IMR-90 (cell line): Measurements from ENCODE around the gene DCC. TPM values are rescaled to one million over a fixed set of nuclear protein-coding genes. Genes with fewer than 3 reads are reported as not detected.

Source experiments
- ATAC-seq: fragments of 200-7000 bp; cut with Tn5 transposase; 2 replicates; pipeline ENCODE4 v1.9.1; 2020; ENCODE audit warnings: low read depth, mild to moderate bottlenecking, moderate library complexity
- BruUV-seq: library from RNA; stranded (reverse); fragments of 400-500 nt; replicated peaks from 2 replicates; lab custom pipeline; 2021; lab: Mats Ljungman, UMichigan
- CTCF ChIA-PET: fragments of 300-600 bp; formaldehyde crosslinking; extraction: SDS; loops from one replicate; lab custom pipeline; 2021; ENCODE audit warnings: antibody characterized with exemption; lab: Yijun Ruan, JAX
- POLR2A ChIA-PET: fragments of 300-600 bp; sonication (Branson Sonifier 250); formaldehyde crosslinking; loops from one replicate; lab custom pipeline; 2022; ENCODE audit warnings: antibody characterized with exemption; ENCODE audit not compliant: unreplicated experiment; lab: Charles Lee
- DNase-seq: peaks from one replicate; pipeline ENCODE4 v3.0.0; 2013
- H2AFZ ChIP-seq: replicated peaks from 2 replicates; pipeline ENCODE3; 2013; ENCODE audit warnings: low read length, mild to moderate bottlenecking; ENCODE audit not compliant: poor library complexity
- H2AK5ac ChIP-seq: 2 replicates; pipeline ENCODE4 v1.6.1; 2013; ENCODE audit warnings: low read depth, low read length, inconsistent platforms
- H2AK9ac ChIP-seq: replicated peaks from 2 replicates; pipeline ENCODE3; 2013; ENCODE audit warnings: mild to moderate bottlenecking, low read depth, low read length, moderate library complexity; ENCODE audit not compliant: poor library complexity
- H2BK120ac ChIP-seq: 2 replicates; pipeline ENCODE4 v1.6.1; 2013; ENCODE audit warnings: low read depth, low read length, inconsistent platforms
- H2BK15ac ChIP-seq: 3 replicates; pipeline ENCODE4 v1.6.1; 2013; ENCODE audit warnings: low read depth, low read length, inconsistent platforms
- H2BK20ac ChIP-seq: 2 replicates; pipeline ENCODE4 v1.6.1; 2013; ENCODE audit warnings: low read depth, mild to moderate bottlenecking, inconsistent platforms, low read length, moderate library complexity
- H2BK5ac ChIP-seq: 2 replicates; pipeline ENCODE4 v1.6.1; 2013; ENCODE audit warnings: mild to moderate bottlenecking, low read depth, low read length, inconsistent platforms; ENCODE audit not compliant: poor library complexity, severe bottlenecking
- H3K14ac ChIP-seq: replicated peaks from 2 replicates; pipeline ENCODE4 v1.6.1; 2013; ENCODE audit warnings: low read depth, low read length, inconsistent platforms
- H3K18ac ChIP-seq: 2 replicates; pipeline ENCODE4 v1.6.1; 2013; ENCODE audit warnings: low read depth, low read length, control low read depth
- H3K23ac ChIP-seq: 2 replicates; pipeline ENCODE4 v1.6.1; 2013; ENCODE audit warnings: low read depth, low read length, inconsistent platforms
- H3K27ac ChIP-seq: 2 replicates; pipeline ENCODE4 v1.5.1; 2013; ENCODE audit warnings: mild to moderate bottlenecking, control low read depth, low read length; ENCODE audit not compliant: insufficient read depth
- H3K27me3 ChIP-seq: 2 replicates; pipeline ENCODE4 v1.6.1; 2013; ENCODE audit warnings: low read length; ENCODE audit not compliant: control insufficient read depth, insufficient read depth
- H3K36me3 ChIP-seq: 2 replicates; pipeline ENCODE4 v1.6.1; 2013; ENCODE audit warnings: low read length, mixed read lengths; ENCODE audit not compliant: control insufficient read depth, insufficient read depth
- H3K4ac ChIP-seq: 2 replicates; pipeline ENCODE4 v1.6.1; 2013; ENCODE audit warnings: low read depth, low read length, inconsistent platforms
- H3K4me1 ChIP-seq: 2 replicates; pipeline ENCODE4 v1.6.1; 2013; ENCODE audit warnings: low read length, mixed read lengths; ENCODE audit not compliant: control insufficient read depth, insufficient read depth
- H3K4me2 ChIP-seq: 2 replicates; pipeline ENCODE4 v1.6.1; 2013; ENCODE audit warnings: low read depth, mild to moderate bottlenecking, control low read depth, low read length, moderate library complexity
- H3K4me3 ChIP-seq: 2 replicates; pipeline ENCODE4 v1.5.1; 2013; ENCODE audit warnings: low read depth, mild to moderate bottlenecking, control low read depth, low read length, moderate library complexity; ENCODE audit not compliant: insufficient read depth
- H3K56ac ChIP-seq: 2 replicates; pipeline ENCODE4 v1.6.1; 2013; ENCODE audit warnings: low read length, inconsistent platforms; ENCODE audit not compliant: insufficient read depth; ENCODE audit errors: extremely low read depth
- H3K79me1 ChIP-seq, 2 experiments: 2 replicates each; pipeline ENCODE4 v1.6.1; 2013; ENCODE audit warnings: low read length in 2 of 2, inconsistent platforms in 1 of 2, low read depth in 1 of 2
- H3K9ac ChIP-seq: 2 replicates; pipeline ENCODE4 v1.6.1; 2013; ENCODE audit warnings: low read depth, low read length, control low read depth
- H3K9me1 ChIP-seq: 2 replicates; pipeline ENCODE4 v1.6.1; 2013; ENCODE audit warnings: low read length, inconsistent platforms; ENCODE audit not compliant: insufficient read depth
- H3K9me3 ChIP-seq: 2 replicates; pipeline ENCODE4 v1.6.1; 2013; ENCODE audit warnings: low read length; ENCODE audit not compliant: control insufficient read depth, insufficient read depth
- H4K20me1 ChIP-seq: 2 replicates; pipeline ENCODE4 v1.6.1; 2013; ENCODE audit warnings: low read length, inconsistent platforms; ENCODE audit not compliant: insufficient read depth
- H4K5ac ChIP-seq: 2 replicates; pipeline ENCODE4 v1.6.1; 2013; ENCODE audit warnings: mild to moderate bottlenecking, low read depth, low read length, control low read depth
- H4K8ac ChIP-seq, 2 experiments: 2 replicates each; pipeline ENCODE4 v1.6.1; 2013; ENCODE audit warnings: low read depth in 2 of 2, low read length in 2 of 2, control low read depth in 1 of 2, inconsistent platforms in 1 of 2
- H4K91ac ChIP-seq: 2 replicates; pipeline ENCODE4 v1.6.1; 2013; ENCODE audit warnings: low read depth, low read length, inconsistent platforms; ENCODE audit not compliant: insufficient read depth
- BHLHE40 ChIP-seq: fragments of 150-350 bp; IDR thresholded peaks from 2 replicates; pipeline ENCODE4 v1.6.1; 2016; ENCODE audit warnings: mild to moderate bottlenecking, low read depth, low read length
- CEBPB ChIP-seq: IDR thresholded peaks from 2 replicates; pipeline ENCODE4 v1.6.1; 2012; ENCODE audit warnings: low read depth, low read length, improper control_type of control experiment
- ELK1 ChIP-seq: fragments of 150-350 bp; IDR thresholded peaks from 2 replicates; pipeline ENCODE4 v1.6.1; 2016; ENCODE audit warnings: low read depth, mild to moderate bottlenecking, low read length, moderate library complexity, borderline replicate concordance
- FOS ChIP-seq: fragments of 150-350 bp; IDR thresholded peaks from 2 replicates; pipeline ENCODE4 v1.6.1; 2016; ENCODE audit warnings: low read depth, low read length
- MAZ ChIP-seq: IDR thresholded peaks from 2 replicates; pipeline ENCODE4 v1.6.1; 2012; ENCODE audit warnings: low read depth, mild to moderate bottlenecking, low read length, improper control_type of control experiment, moderate library complexity, borderline replicate concordance
- MXI1 ChIP-seq: IDR thresholded peaks from 2 replicates; pipeline ENCODE4 v1.6.1; 2012; ENCODE audit warnings: low read depth, mild to moderate bottlenecking, low read length, moderate library complexity, borderline replicate concordance
- NFE2L2 ChIP-seq: fragments of 150-350 bp; IDR thresholded peaks from 2 replicates; pipeline ENCODE4 v1.6.1; 2016; ENCODE audit warnings: low read depth, mild to moderate bottlenecking, low read length
- POLR2A ChIP-seq: IDR thresholded peaks from 2 replicates; pipeline ENCODE4 v1.6.1; 2012; ENCODE audit warnings: mild to moderate bottlenecking, low read depth, low read length
- RCOR1 ChIP-seq: IDR thresholded peaks from 2 replicates; pipeline ENCODE4 v1.6.1; 2012; ENCODE audit warnings: mild to moderate bottlenecking, low read length, improper control_type of control experiment; ENCODE audit not compliant: insufficient replicate concordance
- RFX5 ChIP-seq: IDR thresholded peaks from 2 replicates; pipeline ENCODE4 v1.8.0; 2012; ENCODE audit warnings: low read depth, mild to moderate bottlenecking, low read length, moderate library complexity
- SMC3 ChIP-seq: fragments of 150-350 bp; IDR thresholded peaks from 2 replicates; pipeline ENCODE4 v1.6.1; 2016; ENCODE audit warnings: low read depth, mild to moderate bottlenecking, antibody characterized with exemption, low read length, moderate library complexity
- USF2 ChIP-seq: fragments of 150-350 bp; IDR thresholded peaks from 2 replicates; pipeline ENCODE4 v1.6.1; 2017; ENCODE audit warnings: mild to moderate bottlenecking, antibody characterized with exemption, low read length, low read depth
- WGBS, 2 experiments: methylation state at CpG; one replicate each; pipeline versions ENCODE4 v1.1.5 to v1.1.7; 2013; ENCODE audit warnings: missing lambda C conversion rate in 2 of 2; ENCODE audit not compliant: insufficient read length in 1 of 2; ENCODE audit errors: extremely low coverage in 2 of 2; 5-methylcytosine and 5-hydroxymethylcytosine counted together
- dilution Hi-C: fragments of 300-500 bp; cut with HindIII; formaldehyde crosslinking; loops from one replicate; pipeline ENCODE4 v1.14.3; 2018; ENCODE audit warnings: low sequenced_read_pairs; ENCODE audit not compliant: unreplicated experiment
- in situ Hi-C: fragments of 300-500 bp; cut with MboI; formaldehyde crosslinking; loops from 3 replicates; pipeline ENCODE4 v1.14.3; 2019; ENCODE audit warnings: low sequenced_read_pairs, inconsistent platforms, mixed read lengths
- intact Hi-C: fragments of 100-400 bp; cut with micrococcal nuclease; formaldehyde crosslinking; loops from 2 replicates; pipeline ENCODE4 v1.10.0; 2022
- polyA plus RNA-seq, 3 experiments: library from polyadenylated mRNA; depleted of rRNA; stranded (reverse); fragments of >200 nt; gene quantifications; 2 replicates each; pipeline ENCODE4 v1.2.3, GENCODE V29; 2012; ENCODE audit warnings: low replicate concordance in 1 of 3
- total RNA-seq: library from RNA; depleted of rRNA; stranded (reverse); fragments of >200 nt; gene quantifications from 2 replicates; pipeline ENCODE4 v1.2.3, GENCODE V29; 2012

DCC gene
- total and polyA plus RNA-seq, 2 of the 4 experiments (the other 2 are of a cell fraction): 0.31 to 0.54 TPM

- no peak for TF ChIP-seq POLR2A
These were observed 557.9 kb downstream of the DCC start (continued) for GRCh38 chr18:52897611-52898484.

- Histone ChIP-seq H2BK20ac (no peak overlapping the region), H3K9me3 (peaks cover 4% of the 10 kb centered on the region), H4K20me1 (no peaks in the 10 kb centered on the region), H3K56ac (no peak overlapping the region), H2BK120ac (no peak overlapping the region), H3K4me2 (no peak overlapping the region), H2AK9ac (no peak overlapping the region), H4K91ac (no peak overlapping the region), H3K4me3 (no peak overlapping the region), H3K14ac (no peak overlapping the region), H2BK15ac (no peak overlapping the region), H2AFZ (no peak overlapping the region), H2AK5ac (no peak overlapping the region), H3K18ac (no peak overlapping the region), H4K5ac (no peak overlapping the region), H3K4ac (no peak overlapping the region), H3K4me1 (no peaks in the 10 kb centered on the region), H3K27me3 (no peaks in the 10 kb centered on the region), H4K8ac (no peak overlapping the region), H3K27ac (no peak overlapping the region), H3K9me1 (no peaks in the 10 kb centered on the region), H3K36me3 (no peaks in the 10 kb centered on the region), H2BK5ac (no peak overlapping the region), H3K79me1 (no peaks in the 10 kb centered on the region), H3K9ac (no peak overlapping the region), H3K23ac (no peak overlapping the region)
- BruUV-seq: no TSS peak
- WGBS, 2 experiments: no CpG with 5 or more reads among the region's 3 CpGs
- ChIA-PET POLR2A (no interaction called here), CTCF (no interaction called here)
- ATAC-seq: no peak
- in situ Hi-C loops (no loop called here), dilution Hi-C loops (no loop called here), intact Hi-C loops (no loop called here)
- DNase-seq: no peak
- no peak for TF ChIP-seq SMC3
- TF ChIP-seq NFE2L2: no peak
- no peak for TF ChIP-seq ELK1
- no peak for TF ChIP-seq BHLHE40
- TF ChIP-seq RFX5: no peak
- no peak for TF ChIP-seq CEBPB
- TF ChIP-seq MAZ: no peak
- TF ChIP-seq FOS: no peak
- no peak for TF ChIP-seq USF2
- TF ChIP-seq MXI1: no peak
- no peak for TF ChIP-seq RCOR1
These were observed 558.6 kb downstream of the DCC start for GRCh38 chr18:52898485-52899058.
